ENCODE measurements around the gene PIGQ. TPM values are rescaled to one million over a fixed set of nuclear protein-coding genes. Genes with fewer than 3 reads are reported as not detected.

Gene PIGQ
- total and polyA plus RNA-seq, 12 donors, result 13.7 to 43.7 (median 20.2) TPM

GRCh38 chr16:566475-567372, 3.0 kb upstream of the PIGQ start, which contains the start of gene NHLRC4:
NHLRC4 (plus strand) TSS chr16:567005; CDS start chr16:568048, 1,043 bp downstream.
- 28 to 43% methylated on average over 26 of the region's 26 CpGs for WGBS, 2 donors
- Histone ChIP-seq H3K4me1 (peaks cover 18 to 50% (median 42%) of the 10 kb centered on the region in 9 donors), H3K27ac (peak within 1 kb of the TSS in 9 of 10 donors; percentile 23 to 86 (median 75)), H3K36me3 (peaks cover 0 to under 1% (median 0%) of the 10 kb centered on the region in 9 donors), H3K4me3 (peak within 1 kb of the TSS in 9 of 10 donors; percentile 19 to 54 (median 51)), H3K27me3 (peaks cover 0 to 22% (median 7%) of the 10 kb centered on the region in 7 donors), H3K9me3 (no peaks in the 10 kb centered on the region)
- TF ChIP-seq, protein P1, sequence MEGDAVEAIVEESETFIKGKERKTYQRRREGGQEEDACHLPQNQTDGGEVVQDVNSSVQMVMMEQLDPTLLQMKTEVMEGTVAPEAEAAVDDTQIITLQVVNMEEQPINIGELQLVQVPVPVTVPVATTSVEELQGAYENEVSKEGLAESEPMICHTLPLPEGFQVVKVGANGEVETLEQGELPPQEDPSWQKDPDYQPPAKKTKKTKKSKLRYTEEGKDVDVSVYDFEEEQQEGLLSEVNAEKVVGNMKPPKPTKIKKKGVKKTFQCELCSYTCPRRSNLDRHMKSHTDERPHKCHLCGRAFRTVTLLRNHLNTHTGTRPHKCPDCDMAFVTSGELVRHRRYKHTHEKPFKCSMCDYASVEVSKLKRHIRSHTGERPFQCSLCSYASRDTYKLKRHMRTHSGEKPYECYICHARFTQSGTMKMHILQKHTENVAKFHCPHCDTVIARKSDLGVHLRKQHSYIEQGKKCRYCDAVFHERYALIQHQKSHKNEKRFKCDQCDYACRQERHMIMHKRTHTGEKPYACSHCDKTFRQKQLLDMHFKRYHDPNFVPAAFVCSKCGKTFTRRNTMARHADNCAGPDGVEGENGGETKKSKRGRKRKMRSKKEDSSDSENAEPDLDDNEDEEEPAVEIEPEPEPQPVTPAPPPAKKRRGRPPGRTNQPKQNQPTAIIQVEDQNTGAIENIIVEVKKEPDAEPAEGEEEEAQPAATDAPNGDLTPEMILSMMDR (IDR thresholded peaks at IDR 0.05), result no peak
- DNase-seq (peak; percentile 78 to 87), ATAC-seq (peak; percentile 8 to 83 (median 74))
- intact Hi-C loops (cut with DNase I), result loop anchor here in 1 of 10 donors (5.0 kb wide), 1 partner anchor 39 kb away; the partner anchor contains the start of gene CAPN15

DNA sequence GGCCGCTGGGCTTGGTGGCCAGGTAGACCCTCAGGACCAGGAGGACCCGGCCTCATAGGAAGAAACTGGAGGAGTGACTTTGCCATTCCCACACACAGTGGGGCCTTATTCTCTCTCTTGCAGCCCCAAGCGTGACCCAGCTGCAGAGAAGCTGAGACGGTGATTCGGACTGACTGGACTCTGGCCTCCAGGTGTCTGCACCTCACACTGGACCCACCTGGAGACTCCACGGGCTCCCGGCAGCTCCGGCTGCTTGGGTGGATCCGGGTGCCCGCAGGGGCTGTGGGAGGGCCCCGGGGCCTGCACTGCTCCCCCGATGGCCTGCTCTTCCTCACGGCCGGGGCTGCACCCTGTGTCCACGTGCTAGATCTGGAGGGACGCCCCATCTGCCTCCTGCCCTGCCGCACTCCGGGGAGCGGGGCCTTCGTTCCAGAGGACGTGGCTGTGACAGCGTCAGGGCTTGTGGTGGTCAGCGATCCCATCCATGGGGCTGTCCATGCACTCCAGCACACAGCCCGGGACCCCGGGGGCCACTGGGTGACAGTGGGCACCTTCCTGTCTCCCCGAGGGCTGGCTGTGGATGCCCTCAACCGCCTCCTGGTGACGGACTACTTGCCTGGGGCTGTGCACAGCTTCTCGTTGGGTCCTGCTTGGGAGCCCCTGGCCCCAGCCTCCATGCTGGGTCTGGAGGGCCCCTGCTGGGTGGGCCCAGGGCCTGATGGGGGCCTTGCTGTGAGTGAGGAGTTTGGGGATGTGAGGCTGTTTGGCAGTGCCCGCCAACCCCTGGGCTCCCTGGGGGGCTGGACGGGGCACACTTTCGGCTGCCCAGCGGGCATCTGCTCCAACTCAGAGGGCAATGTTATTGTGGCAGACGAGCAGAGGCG, 2.2 kb upstream of the PIGQ start:
- intact Hi-C loops (cut with DNase I), result loop anchor here in 1 of 10 donors (2.0 to 5.0 kb wide), 2 partner anchors 21 to 40 kb away; partner anchors contain the start of gene CAPN15
- peaks cover 18 to 50% (median 42%) of the 10 kb centered on the region in 9 donors for H3K4me1 ChIP-seq
- H3K36me3 ChIP-seq, result peaks cover 0 to 8% (median 0%) of the 10 kb centered on the region in 9 donors
- H3K27me3 ChIP-seq, result peaks cover 0 to 14% (median 0%) of the 10 kb centered on the region in 7 donors
- H3K4me3 ChIP-seq, result peak overlapping the region in 9 of 10 donors; percentile 19 to 54 (median 51)
- TF ChIP-seq, protein P1 (IDR thresholded peaks at IDR 0.05), result no peak
- ATAC-seq (no peak), DNase-seq (no peak)
- peak overlapping the region in 8 of 10 donors; percentile 62 to 86 (median 76) for H3K27ac ChIP-seq
- no peaks in the 10 kb centered on the region for H3K9me3 ChIP-seq
- WGBS, 2 donors, result 89 to 90% methylated on average over 35 of the region's 35 CpGs

DNA sequence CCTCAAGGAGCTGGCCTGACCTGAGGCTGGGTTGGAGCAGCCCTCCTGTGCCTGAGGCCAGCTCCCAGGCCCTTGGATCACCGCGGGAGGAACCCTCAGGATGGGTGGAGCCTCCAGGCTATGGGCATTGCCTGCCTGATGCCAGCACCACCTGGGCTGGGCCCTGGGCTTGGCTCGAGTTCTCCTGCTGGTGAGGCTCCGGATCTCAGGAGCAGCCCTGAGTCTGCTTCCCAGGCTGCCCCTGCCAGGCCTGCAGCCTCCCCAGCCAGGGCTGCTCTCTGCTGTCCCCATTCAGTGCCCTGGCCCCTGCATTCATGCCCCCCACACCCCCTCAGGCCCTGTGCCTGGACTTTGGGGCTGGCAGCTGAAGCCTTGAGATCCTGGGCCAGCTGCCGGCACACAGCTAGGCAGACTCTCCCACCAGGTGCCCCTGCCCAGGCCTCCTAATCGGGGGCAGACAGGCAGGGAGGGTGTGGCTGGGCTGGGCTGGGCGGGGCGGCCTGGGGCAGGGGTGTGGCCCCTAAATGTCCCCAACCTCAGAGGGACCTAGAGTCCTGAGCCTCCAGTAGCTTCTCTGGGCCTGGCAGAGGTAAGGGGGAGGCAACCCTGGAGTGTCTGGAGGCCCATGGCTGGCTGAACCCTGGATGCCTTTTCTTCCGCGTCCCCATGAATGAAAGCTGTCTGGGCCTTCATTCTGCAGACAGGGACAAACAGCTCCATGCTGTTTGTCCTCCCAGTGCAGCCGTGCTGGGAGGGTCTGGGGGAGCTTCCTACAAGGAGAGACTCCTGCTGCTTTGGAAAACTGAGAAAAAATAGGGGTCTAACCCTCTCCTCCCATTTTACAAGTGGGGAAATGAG, 1.1 kb upstream of the PIGQ start:
- peak overlapping the region in 8 of 10 donors; percentile 68 to 95 (median 88) for H3K4me3 ChIP-seq
- intact Hi-C loops (cut with DNase I), result loop anchor here in 1 of 10 donors (2.0 to 5.0 kb wide), 2 partner anchors 20 to 41 kb away; partner anchors contain the start of gene CAPN15
- peaks cover 0 to 10% (median 0%) of the 10 kb centered on the region in 9 donors for H3K36me3 ChIP-seq
- peak overlapping the region in 8 of 10 donors; percentile 65 to 91 (median 85) for H3K27ac ChIP-seq
- no peaks in the 10 kb centered on the region for H3K9me3 ChIP-seq
- H3K4me1 ChIP-seq, result peaks cover 18 to 50% (median 42%) of the 10 kb centered on the region in 9 donors
- WGBS, 2 donors, result 73 to 81% methylated on average over 11 of the region's 11 CpGs
- TF ChIP-seq, protein P1 (IDR thresholded peaks at IDR 0.05), result no peak
- peaks cover 0 to 6% (median 0%) of the 10 kb centered on the region in 7 donors for H3K27me3 ChIP-seq
- ATAC-seq (no peak), DNase-seq (no peak)
